Breast epithelium (tissue), 4 donors: ENCODE data around the gene TLR6. TPM values are rescaled to one million over a fixed set of nuclear protein-coding genes. Genes with fewer than 3 reads are reported as not detected.
"Not testable (repeated sequence)": the region's sequence is repeated elsewhere in the genome, so short reads cannot be mapped to it uniquely, and the experiment has no call there.

Source experiments
- DNase-seq, 2 donors: peaks; one replicate each; pipeline ENCODE4 v3.0.0-alpha.2; 2019; ENCODE audit warnings: low spot score in 2 of 2
- H3K27ac ChIP-seq, 2 donors: fragments of 200-600 bp; sonication (generic) in 1 of 2; one replicate each; pipeline ENCODE4 v1.5.1; 2016 to 2019; ENCODE audit warnings: mild to moderate bottlenecking in 1 of 2
- H3K27me3 ChIP-seq, 2 donors: fragments of 200-600 bp; sonication (generic) in 1 of 2; one replicate each; pipeline versions ENCODE4 v1.5.1 to v1.6.0; 2017 to 2019; ENCODE audit warnings: control low read depth in 1 of 2, mild to moderate bottlenecking in 1 of 2
- H3K36me3 ChIP-seq: fragments of 200-600 bp; one replicate; pipeline ENCODE4 v1.5.1; 2019
- H3K4me1 ChIP-seq, 2 donors: fragments of 200-600 bp; sonication (generic); one replicate each; pipeline ENCODE4 v1.5.1; 2016 to 2019; ENCODE audit warnings: control low read depth in 1 of 2
- H3K4me3 ChIP-seq, 3 donors: fragments of 200-600 bp; sonication (generic); 1 replicate in 2 of 3; 2 replicates in 1 of 3; pipeline ENCODE4 v1.5.1; 2016 to 2019; ENCODE audit warnings: mild to moderate bottlenecking in 3 of 3, moderate library complexity in 2 of 3
- H3K9me3 ChIP-seq, 2 donors: fragments of 200-600 bp; sonication (generic) in 1 of 2; one replicate each; pipeline ENCODE4 v1.5.1; 2016 to 2019; ENCODE audit warnings: control low read depth in 1 of 2
- CTCF ChIP-seq, 3 donors: fragments of 450-650 bp; IDR thresholded peaks; one replicate each; pipeline ENCODE4 v1.5.1; 2016 to 2017; ENCODE audit warnings: antibody characterized with exemption in 3 of 3, mild to moderate bottlenecking in 3 of 3, moderate library complexity in 3 of 3
- POLR2A ChIP-seq: fragments of 450-650 bp; IDR thresholded peaks from one replicate; pipeline ENCODE4 v1.6.1; 2016; ENCODE audit warnings: antibody characterized with exemption, mild to moderate bottlenecking, moderate library complexity
- POLR2AphosphoS5 ChIP-seq, 3 donors: sonication (generic); formaldehyde crosslinking; IDR thresholded peaks; one replicate each; pipeline ENCODE4 v1.6.1; 2017; ENCODE audit warnings: antibody characterized with exemption in 3 of 3
- intact Hi-C: fragments of 100-400 bp; cut with DNase I; formaldehyde crosslinking; loops from one replicate; pipeline ENCODE4 v1.15.1; 2023; ENCODE audit warnings: low total_unique reads
- total RNA-seq, 3 donors: library from RNA; depleted of rRNA; stranded (reverse); fragments of >200 nt; gene quantifications; one replicate each; pipeline ENCODE4 v1.1.0, GENCODE V29; 2016

TLR6 gene
- total RNA-seq, 3 donors from 2014 or later = 5.2 to 7.6 (median 5.3) TPM

DNA sequence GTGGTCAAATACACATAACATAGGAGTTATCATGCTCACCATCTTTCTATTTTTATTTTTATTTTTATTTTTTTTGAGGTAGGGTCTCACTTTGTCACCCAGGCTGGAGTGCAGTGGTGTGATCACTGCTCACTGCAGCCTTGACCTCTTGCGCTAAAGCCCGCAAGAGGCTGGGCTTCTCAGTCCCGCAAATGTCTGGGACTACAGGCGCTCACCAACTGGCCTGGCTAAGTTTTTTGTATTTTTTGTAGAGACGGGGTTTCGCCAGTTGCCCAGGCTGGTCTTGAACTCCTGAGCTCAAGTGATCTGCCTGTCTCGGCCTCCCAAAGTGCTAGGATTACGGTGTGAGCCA lies 73.5 kb downstream of the TLR6 start:
- no peaks in the 10 kb centered on the region for H3K4me1 ChIP-seq
- no peak overlapping the region for H3K4me3 ChIP-seq
- intact Hi-C loops = no loop called here
- TF ChIP-seq POLR2A (no peak), CTCF (IDR thresholded peaks at IDR 0.05) (no peak), POLR2AphosphoS5 (IDR thresholded peaks at IDR 0.05) (no peak)
- H3K9me3 ChIP-seq = no peaks in the 10 kb centered on the region
- H3K27ac ChIP-seq = no peak overlapping the region
- no peak for DNase-seq
- no peaks in the 10 kb centered on the region for H3K27me3 ChIP-seq
- no peaks in the 10 kb centered on the region for H3K36me3 ChIP-seq

DNA sequence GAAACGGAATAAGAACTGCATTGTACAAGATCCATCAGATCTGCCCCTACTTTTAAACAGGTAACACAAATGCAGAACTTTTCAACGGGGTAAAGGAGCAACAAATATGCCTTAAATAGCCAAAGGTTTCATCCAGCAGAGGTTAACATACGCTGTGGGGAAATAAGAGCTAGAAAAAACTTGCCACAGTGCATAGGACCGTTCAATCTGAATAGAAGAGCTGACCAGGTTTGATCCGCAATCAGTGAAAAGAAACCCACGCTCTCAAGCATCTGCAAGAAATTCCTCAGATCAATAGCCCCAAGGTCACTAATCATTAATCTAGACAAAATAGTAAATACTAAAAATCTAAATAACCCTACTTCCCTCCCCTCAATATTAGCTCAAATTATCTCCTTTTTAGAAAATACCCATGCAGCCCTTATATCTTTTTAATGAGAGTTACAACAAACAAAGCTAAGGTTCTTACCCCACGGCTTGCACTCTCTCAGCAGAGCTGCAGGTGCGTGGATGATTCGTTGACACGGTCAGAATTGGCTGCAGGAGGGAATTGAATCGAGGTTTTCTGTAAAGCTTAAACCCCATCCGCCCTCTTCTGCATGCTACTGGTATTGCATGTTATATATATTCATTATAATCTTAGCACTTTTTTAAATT lies 74.0 kb downstream of the TLR6 start, which contains the start of gene TLR10:
Gene TLR10, minus strand, starts transcription at position 539 of the 657 bp plus-strand sequence. CDS start 7,400 bp downstream, outside the sequence.
- H3K4me1 ChIP-seq = no peaks in the 10 kb centered on the region
- no peaks in the 10 kb centered on the region for H3K9me3 ChIP-seq
- no peak within 1 kb of the TSS for H3K4me3 ChIP-seq
- intact Hi-C loops = no loop called here
- TF ChIP-seq CTCF (IDR thresholded peaks at IDR 0.05) (peak; percentile 59 to 68 (median 65)), POLR2A (no peak), POLR2AphosphoS5 (IDR thresholded peaks at IDR 0.05) (no peak)
- H3K27me3 ChIP-seq = no peaks in the 10 kb centered on the region
- DNase-seq = no peak
- no peak within 1 kb of the TSS for H3K27ac ChIP-seq
- H3K36me3 ChIP-seq = no peaks in the 10 kb centered on the region

- TF ChIP-seq POLR2AphosphoS5 (IDR thresholded peaks at IDR 0.05) = no peak
- no peak for TF ChIP-seq CTCF (IDR thresholded peaks at IDR 0.05)
- no peak for TF ChIP-seq POLR2A
- intact Hi-C loops = no loop called here
- Histone ChIP-seq H3K27me3 (no peaks in the 10 kb centered on the region), H3K9me3 (no peaks in the 10 kb centered on the region), H3K4me3 (no peak overlapping the region), H3K36me3 (no peaks in the 10 kb centered on the region), H3K4me1 (no peaks in the 10 kb centered on the region), H3K27ac (no peak overlapping the region)
- DNase-seq = no peak
Observed at GRCh38 chr4:38781854-38782261, 74.8 kb downstream of the TLR6 start.

DNA sequence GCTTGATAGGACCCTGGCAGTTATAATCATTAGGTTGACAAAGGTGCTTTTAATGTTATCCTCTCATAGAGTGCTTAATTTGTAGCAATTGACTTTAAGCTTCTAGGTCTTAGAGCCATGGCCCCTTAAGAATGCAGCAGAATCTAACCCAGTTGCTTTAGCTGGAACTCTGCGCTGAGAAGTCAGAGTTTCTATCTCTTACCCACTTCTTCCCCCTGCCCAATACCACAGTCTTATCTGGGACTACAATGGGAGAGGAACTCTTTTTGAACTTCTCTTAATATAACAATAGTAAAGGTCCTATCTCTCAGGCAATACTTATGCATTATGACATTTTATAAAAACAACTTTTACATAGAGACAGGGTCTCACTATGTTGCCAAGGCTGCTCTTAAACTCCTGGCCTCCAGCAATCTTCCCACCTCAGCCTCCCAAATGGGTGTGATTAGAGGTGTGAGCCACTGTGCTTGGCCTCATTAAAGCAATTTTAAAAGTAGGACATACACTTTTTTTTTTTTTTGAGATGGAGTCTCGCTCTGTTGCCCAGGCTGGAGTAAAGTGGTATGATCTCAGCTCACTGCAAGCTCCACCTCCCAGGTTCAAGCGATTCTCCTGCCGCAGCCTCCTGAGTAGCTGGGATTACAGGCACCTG lies 75.7 kb downstream of the TLR6 start:
- H3K27ac ChIP-seq = no peak overlapping the region
- no peaks in the 10 kb centered on the region for H3K27me3 ChIP-seq
- H3K4me1 ChIP-seq = no peaks in the 10 kb centered on the region
- intact Hi-C loops = no loop called here
- H3K36me3 ChIP-seq = no peaks in the 10 kb centered on the region
- no peak for DNase-seq
- TF ChIP-seq POLR2AphosphoS5 (IDR thresholded peaks at IDR 0.05) = no peak
- no peak for TF ChIP-seq CTCF (IDR thresholded peaks at IDR 0.05)
- no peak for TF ChIP-seq POLR2A
- no peaks in the 10 kb centered on the region for H3K9me3 ChIP-seq
- H3K4me3 ChIP-seq = no peak overlapping the region

DNA sequence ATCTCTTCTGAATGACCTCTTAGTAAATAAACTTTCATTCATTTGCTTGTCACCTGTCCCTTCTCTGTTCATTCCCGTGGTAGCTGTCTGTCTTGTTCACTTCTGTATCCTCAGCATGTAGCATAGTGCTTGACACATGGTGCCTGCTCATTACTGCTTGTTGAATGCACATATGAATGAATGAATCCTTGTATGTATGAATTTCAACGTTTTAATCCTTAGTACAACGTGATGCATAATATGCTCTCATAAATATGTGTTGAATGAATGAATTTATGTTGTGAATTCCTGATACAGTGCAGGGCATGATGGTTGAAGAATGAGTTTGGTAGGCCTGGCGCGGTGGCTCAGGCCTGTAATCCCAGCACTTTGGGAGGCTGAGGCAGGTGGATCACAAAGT lies 76.8 kb downstream of the TLR6 start:
- DNase-seq = no peak
- no peaks in the 10 kb centered on the region for H3K9me3 ChIP-seq
- H3K27me3 ChIP-seq = no peaks in the 10 kb centered on the region
- intact Hi-C loops = no loop called here
- H3K27ac ChIP-seq = no peak overlapping the region
- H3K36me3 ChIP-seq = no peaks in the 10 kb centered on the region
- no peak overlapping the region for H3K4me3 ChIP-seq
- H3K4me1 ChIP-seq = no peaks in the 10 kb centered on the region
- TF ChIP-seq CTCF (IDR thresholded peaks at IDR 0.05) = no peak
- TF ChIP-seq POLR2A = no peak
- no peak for TF ChIP-seq POLR2AphosphoS5 (IDR thresholded peaks at IDR 0.05)

GRCh38 chr4:38777925-38778324 lies 78.7 kb downstream of the TLR6 start:
- H3K4me3 ChIP-seq, H3K9me3 ChIP-seq, H3K36me3 ChIP-seq, DNase-seq, H3K27me3 ChIP-seq, H3K4me1 ChIP-seq, intact Hi-C loops, H3K27ac ChIP-seq: not testable (repeated sequence)
